Lung (tissue), 12 donors: ENCODE data around the gene TBC1D22A. TPM values are rescaled to one million over a fixed set of nuclear protein-coding genes. Genes with fewer than 3 reads are reported as not detected.

Experiments used
- ATAC-seq: fragments of 200-7000 bp; cut with Tn5 transposase; one replicate; pipeline ENCODE4 v1.9.1; 2020; ENCODE audit warnings: moderate number of reproducible peaks; ENCODE audit not compliant: insufficient read depth, low FRiP score
- DNase-seq, 3 donors: peaks; one replicate each; pipeline ENCODE4 v3.0.0-alpha.2; 2013 to 2017
- H3K27ac ChIP-seq, 2 donors: one replicate each; pipeline ENCODE4 v1.5.1; 2013; ENCODE audit warnings: mild to moderate bottlenecking in 2 of 2, moderate library complexity in 2 of 2, control low read depth in 1 of 2, inconsistent platforms in 1 of 2, low read depth in 1 of 2, low read length in 1 of 2
- H3K27me3 ChIP-seq, 3 donors: one replicate each; pipeline ENCODE4 v1.5.1; 2013; ENCODE audit warnings: low read length in 2 of 3; ENCODE audit not compliant: control insufficient read depth in 3 of 3, insufficient read depth in 3 of 3
- H3K36me3 ChIP-seq, 4 donors: one replicate each; pipeline ENCODE4 v1.5.1; 2013; ENCODE audit warnings: low read length in 4 of 4, mild to moderate bottlenecking in 1 of 4, moderate library complexity in 1 of 4; ENCODE audit not compliant: control insufficient read depth in 4 of 4, insufficient read depth in 4 of 4
- H3K4me1 ChIP-seq, 5 donors: one replicate each; pipeline ENCODE4 v1.5.1; 2013; ENCODE audit warnings: low read length in 5 of 5, mild to moderate bottlenecking in 2 of 5, moderate library complexity in 1 of 5; ENCODE audit not compliant: control insufficient read depth in 5 of 5, insufficient read depth in 5 of 5
- H3K4me3 ChIP-seq: one replicate; pipeline ENCODE4 v1.5.1; 2013; ENCODE audit warnings: mild to moderate bottlenecking, control low read depth, moderate library complexity
- H3K9ac ChIP-seq, 2 donors: one replicate each; pipeline ENCODE4 v1.5.1; 2013; ENCODE audit warnings: low read length in 2 of 2, control low read depth in 1 of 2; ENCODE audit not compliant: insufficient read depth in 1 of 2
- H3K9me3 ChIP-seq, 4 donors: one replicate each; pipeline ENCODE4 v1.5.1; 2013; ENCODE audit warnings: low read length in 3 of 4, mild to moderate bottlenecking in 1 of 4, moderate library complexity in 1 of 4; ENCODE audit not compliant: control insufficient read depth in 4 of 4, insufficient read depth in 3 of 4
- CTCF ChIP-seq: IDR thresholded peaks from 2 replicates; pipeline ENCODE4 v1.5.1; 2012; ENCODE audit warnings: mild to moderate bottlenecking; ENCODE audit errors: control extremely low read depth, extremely low read depth
- WGBS, 2 donors: extraction: QIAGEN DNeasy Blood & Tissue Kit; methylation state at CpG; one replicate each; pipeline ENCODE4 v1.1.7; 2013; 5-methylcytosine and 5-hydroxymethylcytosine counted together
- polyA plus RNA-seq, 2 donors: library from polyadenylated mRNA; stranded (reverse); fragments of 200-250 nt; gene quantifications; one replicate each; pipeline ENCODE4 v1.2.1, GENCODE V29; 2013
- total RNA-seq, 2 donors: library from RNA; depleted of rRNA in 1 of 2; stranded (reverse); fragments of >200 nt in 1 of 2; gene quantifications; one replicate each; pipeline ENCODE4 v1.2.1, GENCODE V29; 2014 to 2021
- donor health status: control.
- donor health status: control.
- donor health status: Bipolar disorder and iron deficiency.
- donor health status: healthy.
- donor health status: DM: yes; HTN: yes; CAD: no.

The TBC1D22A gene
- total and polyA plus RNA-seq, 4 donors, result 20.2 to 38.4 (median 21.0) TPM

DNA sequence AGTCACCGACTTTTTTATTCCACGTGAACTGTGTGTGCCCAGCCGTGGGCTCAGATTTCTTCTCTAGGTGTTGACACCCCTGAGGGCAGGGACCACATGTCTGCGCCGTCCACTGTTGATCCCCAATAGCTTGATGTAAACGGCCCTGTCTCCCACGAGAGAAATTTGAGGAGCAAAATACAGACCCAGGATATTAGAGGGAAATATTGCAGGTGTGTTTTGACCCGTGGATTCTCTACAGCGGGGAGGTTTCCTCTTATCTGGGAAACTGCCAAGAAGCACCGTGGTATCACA lies 437.5 kb downstream of the TBC1D22A start:
- H3K27me3 ChIP-seq, result no peaks in the 10 kb centered on the region
- H3K4me3 ChIP-seq, result no peak overlapping the region
- no peak for ATAC-seq
- no peaks in the 10 kb centered on the region for H3K9me3 ChIP-seq
- no peak overlapping the region for H3K27ac ChIP-seq
- DNase-seq, result no peak
- TF ChIP-seq CTCF, result no peak
- H3K9ac ChIP-seq, result no peak overlapping the region
- WGBS, 2 donors, result 65 to 80% methylated on average over 10 of the region's 10 CpGs
- no peaks in the 10 kb centered on the region for H3K36me3 ChIP-seq
- H3K4me1 ChIP-seq, result peaks cover 0 to 71% (median 11%) of the 10 kb centered on the region in 5 donors

GRCh38 chr22:47200273-47201051 lies 438.0 kb downstream of the TBC1D22A start:
- Histone ChIP-seq H3K4me1 (peaks cover 0 to 66% (median 9%) of the 10 kb centered on the region in 5 donors), H3K9ac (no peak overlapping the region), H3K27me3 (no peaks in the 10 kb centered on the region), H3K36me3 (no peaks in the 10 kb centered on the region), H3K9me3 (no peaks in the 10 kb centered on the region), H3K27ac (no peak overlapping the region), H3K4me3 (no peak overlapping the region)
- ATAC-seq, result no peak
- 63 to 72% methylated on average over 25 of the region's 25 CpGs for WGBS, 2 donors
- DNase-seq, result peak; percentile 83 to 91 (median 89)
- TF ChIP-seq CTCF, result no peak

GRCh38 chr22:47201186-47201995 lies 438.9 kb downstream of the TBC1D22A start:
- Histone ChIP-seq H3K27ac (no peak overlapping the region), H3K9me3 (no peaks in the 10 kb centered on the region), H3K27me3 (no peaks in the 10 kb centered on the region), H3K4me3 (no peak overlapping the region), H3K9ac (no peak overlapping the region), H3K4me1 (peaks cover 0 to 57% (median 7%) of the 10 kb centered on the region in 5 donors), H3K36me3 (no peaks in the 10 kb centered on the region)
- 89 to 92% methylated on average over 15 of the region's 15 CpGs for WGBS, 2 donors
- no peak for TF ChIP-seq CTCF
- no peak for ATAC-seq
- DNase-seq, result peak in 1 of 3 donors; percentile 12
